B cell (primary cell): ENCODE results near the gene SLC24A4.

Experiments used
- EZH2 ChIP-seq: IDR thresholded peaks from 2 replicates; pipeline ENCODE4 v1.6.1; 2012; ENCODE audit warnings: borderline replicate concordance, low read depth, mild to moderate bottlenecking, moderate library complexity, low read length; ENCODE audit not compliant: insufficient read depth, poor library complexity, severe bottlenecking
- TF ChIP-seq, protein P1 (sequence below): fragments of 200-600 bp; IDR thresholded peaks from one replicate; pipeline ENCODE4 v1.8.0; 2022; ENCODE audit warnings: antibody characterized with exemption, mild to moderate bottlenecking

DNA sequence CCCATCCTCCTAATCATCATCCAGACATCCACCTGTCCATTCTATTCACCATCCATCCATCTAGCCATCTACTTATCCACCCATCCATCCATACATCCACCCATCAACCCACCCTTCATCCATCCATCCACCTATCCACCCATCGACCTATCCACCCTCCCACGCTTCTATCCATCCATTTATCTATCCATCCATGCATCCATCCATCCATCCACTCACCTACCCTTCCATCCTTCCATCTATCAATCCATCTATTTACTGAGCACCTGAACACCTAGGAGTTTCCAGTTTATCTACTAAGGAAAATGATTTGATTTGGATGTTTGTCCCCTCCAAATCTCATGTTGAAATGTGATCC, 198.1 kb downstream of the SLC24A4 start:
- TF ChIP-seq EZH2, result no peak
- TF ChIP-seq, protein P1, sequence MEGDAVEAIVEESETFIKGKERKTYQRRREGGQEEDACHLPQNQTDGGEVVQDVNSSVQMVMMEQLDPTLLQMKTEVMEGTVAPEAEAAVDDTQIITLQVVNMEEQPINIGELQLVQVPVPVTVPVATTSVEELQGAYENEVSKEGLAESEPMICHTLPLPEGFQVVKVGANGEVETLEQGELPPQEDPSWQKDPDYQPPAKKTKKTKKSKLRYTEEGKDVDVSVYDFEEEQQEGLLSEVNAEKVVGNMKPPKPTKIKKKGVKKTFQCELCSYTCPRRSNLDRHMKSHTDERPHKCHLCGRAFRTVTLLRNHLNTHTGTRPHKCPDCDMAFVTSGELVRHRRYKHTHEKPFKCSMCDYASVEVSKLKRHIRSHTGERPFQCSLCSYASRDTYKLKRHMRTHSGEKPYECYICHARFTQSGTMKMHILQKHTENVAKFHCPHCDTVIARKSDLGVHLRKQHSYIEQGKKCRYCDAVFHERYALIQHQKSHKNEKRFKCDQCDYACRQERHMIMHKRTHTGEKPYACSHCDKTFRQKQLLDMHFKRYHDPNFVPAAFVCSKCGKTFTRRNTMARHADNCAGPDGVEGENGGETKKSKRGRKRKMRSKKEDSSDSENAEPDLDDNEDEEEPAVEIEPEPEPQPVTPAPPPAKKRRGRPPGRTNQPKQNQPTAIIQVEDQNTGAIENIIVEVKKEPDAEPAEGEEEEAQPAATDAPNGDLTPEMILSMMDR, result no peak
